IMR-90 (cell line): Measurements from ENCODE around the gene SPPL3. TPM values are rescaled to one million over a fixed set of nuclear protein-coding genes. Genes with fewer than 3 reads are reported as not detected.

Source experiments
- ATAC-seq: fragments of 200-7000 bp; cut with Tn5 transposase; 2 replicates; pipeline ENCODE4 v1.9.1; 2020; ENCODE audit warnings: low read depth, mild to moderate bottlenecking, moderate library complexity
- BruUV-seq: library from RNA; stranded (reverse); fragments of 400-500 nt; replicated peaks from 2 replicates; lab custom pipeline; 2021; lab: Mats Ljungman, UMichigan
- CTCF ChIA-PET: fragments of 300-600 bp; formaldehyde crosslinking; extraction: SDS; loops from one replicate; lab custom pipeline; 2021; ENCODE audit warnings: antibody characterized with exemption; lab: Yijun Ruan, JAX
- POLR2A ChIA-PET: fragments of 300-600 bp; sonication (Branson Sonifier 250); formaldehyde crosslinking; loops from one replicate; lab custom pipeline; 2022; ENCODE audit warnings: antibody characterized with exemption; ENCODE audit not compliant: unreplicated experiment; lab: Charles Lee
- DNase-seq: peaks from one replicate; pipeline ENCODE4 v3.0.0; 2013
- H2AFZ ChIP-seq: replicated peaks from 2 replicates; pipeline ENCODE3; 2013; ENCODE audit warnings: low read length, mild to moderate bottlenecking; ENCODE audit not compliant: poor library complexity
- H2AK5ac ChIP-seq: 2 replicates; pipeline ENCODE4 v1.6.1; 2013; ENCODE audit warnings: low read depth, low read length, inconsistent platforms
- H2AK9ac ChIP-seq: replicated peaks from 2 replicates; pipeline ENCODE3; 2013; ENCODE audit warnings: mild to moderate bottlenecking, low read depth, low read length, moderate library complexity; ENCODE audit not compliant: poor library complexity
- H2BK120ac ChIP-seq: 2 replicates; pipeline ENCODE4 v1.6.1; 2013; ENCODE audit warnings: low read depth, low read length, inconsistent platforms
- H2BK15ac ChIP-seq: 3 replicates; pipeline ENCODE4 v1.6.1; 2013; ENCODE audit warnings: low read depth, low read length, inconsistent platforms
- H2BK20ac ChIP-seq: 2 replicates; pipeline ENCODE4 v1.6.1; 2013; ENCODE audit warnings: low read depth, mild to moderate bottlenecking, inconsistent platforms, low read length, moderate library complexity
- H2BK5ac ChIP-seq: 2 replicates; pipeline ENCODE4 v1.6.1; 2013; ENCODE audit warnings: mild to moderate bottlenecking, low read depth, low read length, inconsistent platforms; ENCODE audit not compliant: poor library complexity, severe bottlenecking
- H3K14ac ChIP-seq: replicated peaks from 2 replicates; pipeline ENCODE4 v1.6.1; 2013; ENCODE audit warnings: low read depth, low read length, inconsistent platforms
- H3K18ac ChIP-seq: 2 replicates; pipeline ENCODE4 v1.6.1; 2013; ENCODE audit warnings: low read depth, low read length, control low read depth
- H3K23ac ChIP-seq: 2 replicates; pipeline ENCODE4 v1.6.1; 2013; ENCODE audit warnings: low read depth, low read length, inconsistent platforms
- H3K27ac ChIP-seq: 2 replicates; pipeline ENCODE4 v1.5.1; 2013; ENCODE audit warnings: mild to moderate bottlenecking, control low read depth, low read length; ENCODE audit not compliant: insufficient read depth
- H3K27me3 ChIP-seq: 2 replicates; pipeline ENCODE4 v1.6.1; 2013; ENCODE audit warnings: low read length; ENCODE audit not compliant: control insufficient read depth, insufficient read depth
- H3K36me3 ChIP-seq: 2 replicates; pipeline ENCODE4 v1.6.1; 2013; ENCODE audit warnings: low read length, mixed read lengths; ENCODE audit not compliant: control insufficient read depth, insufficient read depth
- H3K4ac ChIP-seq: 2 replicates; pipeline ENCODE4 v1.6.1; 2013; ENCODE audit warnings: low read depth, low read length, inconsistent platforms
- H3K4me1 ChIP-seq: 2 replicates; pipeline ENCODE4 v1.6.1; 2013; ENCODE audit warnings: low read length, mixed read lengths; ENCODE audit not compliant: control insufficient read depth, insufficient read depth
- H3K4me2 ChIP-seq: 2 replicates; pipeline ENCODE4 v1.6.1; 2013; ENCODE audit warnings: low read depth, mild to moderate bottlenecking, control low read depth, low read length, moderate library complexity
- H3K4me3 ChIP-seq: 2 replicates; pipeline ENCODE4 v1.5.1; 2013; ENCODE audit warnings: low read depth, mild to moderate bottlenecking, control low read depth, low read length, moderate library complexity; ENCODE audit not compliant: insufficient read depth
- H3K56ac ChIP-seq: 2 replicates; pipeline ENCODE4 v1.6.1; 2013; ENCODE audit warnings: low read length, inconsistent platforms; ENCODE audit not compliant: insufficient read depth; ENCODE audit errors: extremely low read depth
- H3K79me1 ChIP-seq, 2 experiments: 2 replicates each; pipeline ENCODE4 v1.6.1; 2013; ENCODE audit warnings: low read length in 2 of 2, inconsistent platforms in 1 of 2, low read depth in 1 of 2
- H3K9ac ChIP-seq: 2 replicates; pipeline ENCODE4 v1.6.1; 2013; ENCODE audit warnings: low read depth, low read length, control low read depth
- H3K9me1 ChIP-seq: 2 replicates; pipeline ENCODE4 v1.6.1; 2013; ENCODE audit warnings: low read length, inconsistent platforms; ENCODE audit not compliant: insufficient read depth
- H3K9me3 ChIP-seq: 2 replicates; pipeline ENCODE4 v1.6.1; 2013; ENCODE audit warnings: low read length; ENCODE audit not compliant: control insufficient read depth, insufficient read depth
- H4K20me1 ChIP-seq: 2 replicates; pipeline ENCODE4 v1.6.1; 2013; ENCODE audit warnings: low read length, inconsistent platforms; ENCODE audit not compliant: insufficient read depth
- H4K5ac ChIP-seq: 2 replicates; pipeline ENCODE4 v1.6.1; 2013; ENCODE audit warnings: mild to moderate bottlenecking, low read depth, low read length, control low read depth
- H4K8ac ChIP-seq, 2 experiments: 2 replicates each; pipeline ENCODE4 v1.6.1; 2013; ENCODE audit warnings: low read depth in 2 of 2, low read length in 2 of 2, control low read depth in 1 of 2, inconsistent platforms in 1 of 2
- H4K91ac ChIP-seq: 2 replicates; pipeline ENCODE4 v1.6.1; 2013; ENCODE audit warnings: low read depth, low read length, inconsistent platforms; ENCODE audit not compliant: insufficient read depth
- BHLHE40 ChIP-seq: fragments of 150-350 bp; IDR thresholded peaks from 2 replicates; pipeline ENCODE4 v1.6.1; 2016; ENCODE audit warnings: mild to moderate bottlenecking, low read depth, low read length
- CEBPB ChIP-seq: IDR thresholded peaks from 2 replicates; pipeline ENCODE4 v1.6.1; 2012; ENCODE audit warnings: low read depth, low read length, improper control_type of control experiment
- CHD1 ChIP-seq: IDR thresholded peaks from 2 replicates; pipeline ENCODE4 v1.6.1; 2012; ENCODE audit warnings: low read depth, low read length, improper control_type of control experiment
- CTCF ChIP-seq: conservative IDR thresholded peaks from 2 replicates; pipeline ENCODE4 v1.5.1; 2012; ENCODE audit warnings: mild to moderate bottlenecking, low read depth, low read length, improper control_type of control experiment
- FOS ChIP-seq: fragments of 150-350 bp; IDR thresholded peaks from 2 replicates; pipeline ENCODE4 v1.6.1; 2016; ENCODE audit warnings: low read depth, low read length
- MAFK ChIP-seq: IDR thresholded peaks from 2 replicates; pipeline ENCODE4 v1.6.1; 2012; ENCODE audit warnings: low read depth, low read length, improper control_type of control experiment
- MAZ ChIP-seq: IDR thresholded peaks from 2 replicates; pipeline ENCODE4 v1.6.1; 2012; ENCODE audit warnings: low read depth, mild to moderate bottlenecking, low read length, improper control_type of control experiment, moderate library complexity, borderline replicate concordance
- NFE2L2 ChIP-seq: fragments of 150-350 bp; IDR thresholded peaks from 2 replicates; pipeline ENCODE4 v1.6.1; 2016; ENCODE audit warnings: low read depth, mild to moderate bottlenecking, low read length
- RAD21 ChIP-seq: IDR thresholded peaks from 2 replicates; pipeline ENCODE4 v1.6.1; 2012; ENCODE audit warnings: low read length, improper control_type of control experiment
- RCOR1 ChIP-seq: IDR thresholded peaks from 2 replicates; pipeline ENCODE4 v1.6.1; 2012; ENCODE audit warnings: mild to moderate bottlenecking, low read length, improper control_type of control experiment; ENCODE audit not compliant: insufficient replicate concordance
- RFX5 ChIP-seq: IDR thresholded peaks from 2 replicates; pipeline ENCODE4 v1.8.0; 2012; ENCODE audit warnings: low read depth, mild to moderate bottlenecking, low read length, moderate library complexity
- SMC3 ChIP-seq: fragments of 150-350 bp; IDR thresholded peaks from 2 replicates; pipeline ENCODE4 v1.6.1; 2016; ENCODE audit warnings: low read depth, mild to moderate bottlenecking, antibody characterized with exemption, low read length, moderate library complexity
- USF2 ChIP-seq: fragments of 150-350 bp; IDR thresholded peaks from 2 replicates; pipeline ENCODE4 v1.6.1; 2017; ENCODE audit warnings: mild to moderate bottlenecking, antibody characterized with exemption, low read length, low read depth
- WGBS, 2 experiments: methylation state at CpG; one replicate each; pipeline versions ENCODE4 v1.1.5 to v1.1.7; 2013; ENCODE audit warnings: missing lambda C conversion rate in 2 of 2; ENCODE audit not compliant: insufficient read length in 1 of 2; ENCODE audit errors: extremely low coverage in 2 of 2; 5-methylcytosine and 5-hydroxymethylcytosine counted together
- dilution Hi-C: fragments of 300-500 bp; cut with HindIII; formaldehyde crosslinking; loops from one replicate; pipeline ENCODE4 v1.14.3; 2018; ENCODE audit warnings: low sequenced_read_pairs; ENCODE audit not compliant: unreplicated experiment
- in situ Hi-C: fragments of 300-500 bp; cut with MboI; formaldehyde crosslinking; loops from 3 replicates; pipeline ENCODE4 v1.14.3; 2019; ENCODE audit warnings: low sequenced_read_pairs, inconsistent platforms, mixed read lengths
- intact Hi-C: fragments of 100-400 bp; cut with micrococcal nuclease; formaldehyde crosslinking; loops from 2 replicates; pipeline ENCODE4 v1.10.0; 2022
- polyA plus RNA-seq, 3 experiments: library from polyadenylated mRNA; depleted of rRNA; stranded (reverse); fragments of >200 nt; gene quantifications; 2 replicates each; pipeline ENCODE4 v1.2.3, GENCODE V29; 2012; ENCODE audit warnings: low replicate concordance in 1 of 3
- total RNA-seq: library from RNA; depleted of rRNA; stranded (reverse); fragments of >200 nt; gene quantifications from 2 replicates; pipeline ENCODE4 v1.2.3, GENCODE V29; 2012

The SPPL3 gene
- total and polyA plus RNA-seq, 2 of the 4 experiments (the other 2 are of a cell fraction) = 1.6 to 18.0 TPM

- TF ChIP-seq USF2 (peak; percentile 100), CHD1 (no peak), RCOR1 (no peak), RAD21 (no peak), FOS (peak; percentile 98), RFX5 (no peak)
Observed at GRCh38 chr12:120904197-120904773, at the start of gene SPPL3 (continued).

- Histone ChIP-seq H3K14ac (no peak overlapping the region), H4K20me1 (no peaks in the 10 kb centered on the region), H3K27me3 (no peaks in the 10 kb centered on the region; the same call in 1 of the 2 replicates), H2AK5ac (no peak overlapping the region), H3K9me3 (peaks cover 2% of the 10 kb centered on the region; the same call in 1 of the 2 replicates), H3K9ac (no peak overlapping the region), H2BK120ac (no peak overlapping the region), H3K79me1 (no peaks in the 10 kb centered on the region), H3K18ac (no peak overlapping the region), H3K4me1 (no peaks in the 10 kb centered on the region), H4K5ac (no peak overlapping the region), H3K23ac (no peak overlapping the region), H3K9me1 (no peaks in the 10 kb centered on the region), H3K56ac (no peak overlapping the region), H3K27ac (no peak overlapping the region), H3K4ac (no peak overlapping the region), H2AFZ (no peak overlapping the region), H2AK9ac (no peak overlapping the region), H3K4me2 (no peak overlapping the region), H4K8ac (no peak overlapping the region), H3K4me3 (no peak overlapping the region), H2BK20ac (no peak overlapping the region), H3K36me3 (no peaks in the 10 kb centered on the region), H2BK15ac (no peak overlapping the region), H4K91ac (no peak overlapping the region), H2BK5ac (no peak overlapping the region)
- no CpG with 5 or more reads among the region's 5 CpGs for WGBS, 2 experiments
- ChIA-PET CTCF (no interaction called here), POLR2A (no interaction called here)
- in situ Hi-C loops (no loop called here), intact Hi-C loops (no loop called here), dilution Hi-C loops (no loop called here)
- BruUV-seq = no TSS peak
- DNase-seq (no peak), ATAC-seq (no peak)
- TF ChIP-seq RFX5 = no peak
- no peak for TF ChIP-seq RAD21
- no peak for TF ChIP-seq CTCF
- no peak for TF ChIP-seq FOS
- no peak for TF ChIP-seq MAZ
- no peak for TF ChIP-seq NFE2L2
- TF ChIP-seq SMC3 = no peak
- TF ChIP-seq MAFK = no peak
- TF ChIP-seq CEBPB = no peak
- TF ChIP-seq BHLHE40 = no peak
- no peak for TF ChIP-seq USF2
- no peak for TF ChIP-seq RCOR1
Observed at GRCh38 chr12:120950807-120951206, 46.6 kb upstream of the SPPL3 start.
